ENCODE measurements around the gene OR4K17. TPM values are rescaled to one million over a fixed set of nuclear protein-coding genes. Genes with fewer than 3 reads are reported as not detected.
"Not testable (repeated sequence)": the region's sequence is repeated elsewhere in the genome, so short reads cannot be mapped to it uniquely, and the experiment has no call there.

OR4K17 gene
- total and polyA plus RNA-seq, 2 experiments from 2014 or later = not detected

GRCh38 chr14:20143911-20144310 lies 33.4 kb downstream of the OR4K17 start:
- Histone ChIP-seq H3K27me3 (no peaks in the 10 kb centered on the region), H3K4me2 (no peak overlapping the region), H3K9me3 (ENCODE audit: low read depth) (peaks cover 9% of the 10 kb centered on the region), H3K27ac (no peak overlapping the region), H3K4me3 (no peak overlapping the region), H3K4me1 (ENCODE audit: insufficient read depth) (no peaks in the 10 kb centered on the region), H2AFZ (no peak overlapping the region), H3K79me2 (no peaks in the 10 kb centered on the region), H3K9me2 (replicated peaks; ENCODE audit: insufficient read depth) (no peaks in the 10 kb centered on the region), H3K36me3 (replicated peaks; ENCODE audit: insufficient read depth, low read depth) (no peaks in the 10 kb centered on the region), H4K20me1 (ENCODE audit: insufficient read depth, poor library complexity, severe bottlenecking) (no peaks in the 10 kb centered on the region)
- WGBS (ENCODE audit: low lambda C conversion rate, missing lambda C conversion rate) = 42% methylated on average over 7 of the region's 7 CpGs
- TF ChIP-seq EZH2 (IDR thresholded peaks at IDR 0.05; ENCODE audit: borderline replicate concordance) = no peak
- TF ChIP-seq, protein P1, sequence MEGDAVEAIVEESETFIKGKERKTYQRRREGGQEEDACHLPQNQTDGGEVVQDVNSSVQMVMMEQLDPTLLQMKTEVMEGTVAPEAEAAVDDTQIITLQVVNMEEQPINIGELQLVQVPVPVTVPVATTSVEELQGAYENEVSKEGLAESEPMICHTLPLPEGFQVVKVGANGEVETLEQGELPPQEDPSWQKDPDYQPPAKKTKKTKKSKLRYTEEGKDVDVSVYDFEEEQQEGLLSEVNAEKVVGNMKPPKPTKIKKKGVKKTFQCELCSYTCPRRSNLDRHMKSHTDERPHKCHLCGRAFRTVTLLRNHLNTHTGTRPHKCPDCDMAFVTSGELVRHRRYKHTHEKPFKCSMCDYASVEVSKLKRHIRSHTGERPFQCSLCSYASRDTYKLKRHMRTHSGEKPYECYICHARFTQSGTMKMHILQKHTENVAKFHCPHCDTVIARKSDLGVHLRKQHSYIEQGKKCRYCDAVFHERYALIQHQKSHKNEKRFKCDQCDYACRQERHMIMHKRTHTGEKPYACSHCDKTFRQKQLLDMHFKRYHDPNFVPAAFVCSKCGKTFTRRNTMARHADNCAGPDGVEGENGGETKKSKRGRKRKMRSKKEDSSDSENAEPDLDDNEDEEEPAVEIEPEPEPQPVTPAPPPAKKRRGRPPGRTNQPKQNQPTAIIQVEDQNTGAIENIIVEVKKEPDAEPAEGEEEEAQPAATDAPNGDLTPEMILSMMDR (IDR thresholded peaks at IDR 0.05; ENCODE audit: poor library complexity) = no peak
- no peak for TF ChIP-seq EZH2phosphoT487 (IDR thresholded peaks at IDR 0.05; ENCODE audit: low read depth, severe bottlenecking, unreplicated experiment)
- no peak for DNase-seq (ENCODE audit: low spot score)

GRCh38 chr14:20144820-20145219 lies 34.3 kb downstream of the OR4K17 start:
- H3K4me2 ChIP-seq = no peak overlapping the region
- H3K9me3 ChIP-seq (ENCODE audit: low read depth) = peaks cover 4% of the 10 kb centered on the region
- 50% methylated on average over 1 of the region's 1 CpG for WGBS (ENCODE audit: low lambda C conversion rate, missing lambda C conversion rate)
- no peaks in the 10 kb centered on the region for H3K79me2 ChIP-seq
- TF ChIP-seq EZH2 (IDR thresholded peaks at IDR 0.05; ENCODE audit: borderline replicate concordance) (no peak), EZH2phosphoT487 (IDR thresholded peaks at IDR 0.05; ENCODE audit: low read depth, severe bottlenecking, unreplicated experiment) (no peak)
- TF ChIP-seq, protein P1 (IDR thresholded peaks at IDR 0.05; ENCODE audit: poor library complexity) = no peak
- no peaks in the 10 kb centered on the region for H3K9me2 ChIP-seq (replicated peaks; ENCODE audit: insufficient read depth)
- no peak overlapping the region for H3K4me3 ChIP-seq
- no peaks in the 10 kb centered on the region for H3K4me1 ChIP-seq (ENCODE audit: insufficient read depth)
- H3K27me3 ChIP-seq = no peaks in the 10 kb centered on the region
- H3K36me3 ChIP-seq (replicated peaks; ENCODE audit: insufficient read depth, low read depth) = no peaks in the 10 kb centered on the region
- no peaks in the 10 kb centered on the region for H4K20me1 ChIP-seq (ENCODE audit: insufficient read depth, poor library complexity, severe bottlenecking)
- H3K27ac ChIP-seq = no peak overlapping the region
- no peak overlapping the region for H2AFZ ChIP-seq
- DNase-seq (ENCODE audit: low spot score) = no peak

- no peak overlapping the region for H2AFZ ChIP-seq
- H3K9me2 ChIP-seq (replicated peaks; ENCODE audit: insufficient read depth) = no peaks in the 10 kb centered on the region
- no peak overlapping the region for H3K27ac ChIP-seq
- H3K4me3 ChIP-seq = no peak overlapping the region
- TF ChIP-seq, protein P1 (IDR thresholded peaks at IDR 0.05; ENCODE audit: poor library complexity) = no peak
- no peak for TF ChIP-seq EZH2 (IDR thresholded peaks at IDR 0.05; ENCODE audit: borderline replicate concordance)
- H3K4me2 ChIP-seq = no peak overlapping the region
- no peak for DNase-seq (ENCODE audit: low spot score)
- H3K9me3 ChIP-seq (ENCODE audit: low read depth) = peaks cover 3% of the 10 kb centered on the region
- no peaks in the 10 kb centered on the region for H4K20me1 ChIP-seq (ENCODE audit: insufficient read depth, poor library complexity, severe bottlenecking)
- no peaks in the 10 kb centered on the region for H3K27me3 ChIP-seq
- H3K79me2 ChIP-seq = no peaks in the 10 kb centered on the region
- H3K36me3 ChIP-seq (replicated peaks; ENCODE audit: insufficient read depth, low read depth) = no peaks in the 10 kb centered on the region
- H3K4me1 ChIP-seq (ENCODE audit: insufficient read depth) = no peaks in the 10 kb centered on the region
These were observed 53.9 kb downstream of the OR4K17 start for GRCh38 chr14:20164462-20164861.

- H3K36me3 ChIP-seq (replicated peaks; ENCODE audit: insufficient read depth, low read depth) = no peaks in the 10 kb centered on the region
- no peaks in the 10 kb centered on the region for H3K4me1 ChIP-seq (ENCODE audit: insufficient read depth)
- no peaks in the 10 kb centered on the region for H4K20me1 ChIP-seq (ENCODE audit: insufficient read depth, poor library complexity, severe bottlenecking)
- no peak overlapping the region for H2AFZ ChIP-seq
- no peaks in the 10 kb centered on the region for H3K79me2 ChIP-seq
- no peak for DNase-seq (ENCODE audit: low spot score)
- H3K4me2 ChIP-seq = no peak overlapping the region
- no peaks in the 10 kb centered on the region for H3K9me2 ChIP-seq (replicated peaks; ENCODE audit: insufficient read depth)
- no peaks in the 10 kb centered on the region for H3K9me3 ChIP-seq (ENCODE audit: low read depth)
- TF ChIP-seq, protein P1 (IDR thresholded peaks at IDR 0.05; ENCODE audit: poor library complexity) = no peak
- no peak overlapping the region for H3K4me3 ChIP-seq
- no peaks in the 10 kb centered on the region for H3K27me3 ChIP-seq
- no peak overlapping the region for H3K27ac ChIP-seq
These were observed 56.6 kb downstream of the OR4K17 start for GRCh38 chr14:20167091-20167490.

GRCh38 chr14:20169852-20170251 lies 59.3 kb downstream of the OR4K17 start:
- not testable (repeated sequence) for H3K4me3 ChIP-seq; H3K27me3 ChIP-seq; H4K20me1 ChIP-seq (ENCODE audit: insufficient read depth, poor library complexity, severe bottlenecking); H3K9me2 ChIP-seq (replicated peaks; ENCODE audit: insufficient read depth); H3K4me1 ChIP-seq (ENCODE audit: insufficient read depth); H2AFZ ChIP-seq; H3K36me3 ChIP-seq (replicated peaks; ENCODE audit: insufficient read depth, low read depth); DNase-seq (ENCODE audit: low spot score); H3K27ac ChIP-seq; H3K9me3 ChIP-seq (ENCODE audit: low read depth); H3K4me2 ChIP-seq; H3K79me2 ChIP-seq
